B cell (primary cell): Measurements from ENCODE around the gene TENM3.

Source experiments
- EZH2 ChIP-seq: IDR thresholded peaks from 2 replicates; pipeline ENCODE4 v1.6.1; 2012; ENCODE audit warnings: borderline replicate concordance, low read depth, mild to moderate bottlenecking, moderate library complexity, low read length; ENCODE audit not compliant: insufficient read depth, poor library complexity, severe bottlenecking
- TF ChIP-seq, protein P1 (sequence below): fragments of 200-600 bp; IDR thresholded peaks from one replicate; pipeline ENCODE4 v1.8.0; 2022; ENCODE audit warnings: antibody characterized with exemption, mild to moderate bottlenecking

DNA sequence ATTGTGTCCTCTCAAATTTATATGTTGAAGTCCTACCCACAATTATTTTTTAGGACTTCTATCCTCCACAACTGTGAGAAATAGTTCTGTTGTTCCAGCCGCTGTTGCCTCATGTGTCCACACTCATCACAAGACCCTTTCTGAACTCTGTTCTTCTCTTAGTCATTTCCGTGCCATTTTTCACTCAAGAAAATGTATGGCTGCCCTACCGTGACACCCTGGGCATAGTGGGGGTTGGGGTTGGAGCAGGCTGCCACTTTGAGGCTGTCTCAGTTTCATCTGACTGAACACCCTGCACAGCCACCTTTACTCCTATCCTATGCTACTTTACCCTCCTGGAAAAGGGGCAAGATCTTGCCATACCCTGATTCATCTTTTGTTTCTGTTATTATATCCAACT lies 319.1 kb downstream of the TENM3 start:
- no peak for TF ChIP-seq EZH2
- TF ChIP-seq, protein P1, sequence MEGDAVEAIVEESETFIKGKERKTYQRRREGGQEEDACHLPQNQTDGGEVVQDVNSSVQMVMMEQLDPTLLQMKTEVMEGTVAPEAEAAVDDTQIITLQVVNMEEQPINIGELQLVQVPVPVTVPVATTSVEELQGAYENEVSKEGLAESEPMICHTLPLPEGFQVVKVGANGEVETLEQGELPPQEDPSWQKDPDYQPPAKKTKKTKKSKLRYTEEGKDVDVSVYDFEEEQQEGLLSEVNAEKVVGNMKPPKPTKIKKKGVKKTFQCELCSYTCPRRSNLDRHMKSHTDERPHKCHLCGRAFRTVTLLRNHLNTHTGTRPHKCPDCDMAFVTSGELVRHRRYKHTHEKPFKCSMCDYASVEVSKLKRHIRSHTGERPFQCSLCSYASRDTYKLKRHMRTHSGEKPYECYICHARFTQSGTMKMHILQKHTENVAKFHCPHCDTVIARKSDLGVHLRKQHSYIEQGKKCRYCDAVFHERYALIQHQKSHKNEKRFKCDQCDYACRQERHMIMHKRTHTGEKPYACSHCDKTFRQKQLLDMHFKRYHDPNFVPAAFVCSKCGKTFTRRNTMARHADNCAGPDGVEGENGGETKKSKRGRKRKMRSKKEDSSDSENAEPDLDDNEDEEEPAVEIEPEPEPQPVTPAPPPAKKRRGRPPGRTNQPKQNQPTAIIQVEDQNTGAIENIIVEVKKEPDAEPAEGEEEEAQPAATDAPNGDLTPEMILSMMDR: no peak
